Neuronal stem cell (in vitro differentiated cells): ENCODE measurements around the gene MAP10.

Source experiments
- DNase-seq: peaks from one replicate; pipeline ENCODE4 v3.0.0-alpha.2; 2013; ENCODE audit warnings: low spot score
- H2AFZ ChIP-seq: one replicate; pipeline ENCODE4 v1.6.1; 2013; ENCODE audit warnings: mild to moderate bottlenecking, low read length, inconsistent platforms
- H2AK5ac ChIP-seq: 2 replicates; pipeline ENCODE4 v1.6.1; 2013; ENCODE audit warnings: low read depth, mild to moderate bottlenecking, inconsistent platforms, low read length, moderate library complexity, mixed read lengths
- H2BK120ac ChIP-seq: 2 replicates; pipeline ENCODE4 v1.6.1; 2013; ENCODE audit warnings: low read depth, mild to moderate bottlenecking, inconsistent platforms, low read length, moderate library complexity, mixed read lengths
- H2BK12ac ChIP-seq: one replicate; pipeline ENCODE4 v1.6.1; 2013; ENCODE audit warnings: low read length, inconsistent platforms
- H2BK15ac ChIP-seq: 2 replicates; pipeline ENCODE4 v1.6.1; 2013; ENCODE audit warnings: mild to moderate bottlenecking, low read length, inconsistent platforms, mixed read lengths
- H2BK5ac ChIP-seq: one replicate; pipeline ENCODE4 v1.6.1; 2013; ENCODE audit warnings: inconsistent platforms, mild to moderate bottlenecking, low read length, moderate library complexity
- H3K14ac ChIP-seq: one replicate; pipeline ENCODE4 v1.6.1; 2013; ENCODE audit warnings: low read length, inconsistent platforms
- H3K18ac ChIP-seq: 2 replicates; pipeline ENCODE4 v1.6.1; 2013; ENCODE audit warnings: low read length, inconsistent platforms
- H3K23ac ChIP-seq: 2 replicates; pipeline ENCODE4 v1.6.1; 2013; ENCODE audit warnings: low read depth, mild to moderate bottlenecking, mixed read lengths, low read length, inconsistent platforms; ENCODE audit not compliant: poor library complexity
- H3K27ac ChIP-seq: replicated peaks from 3 replicates; pipeline ENCODE4 v1.5.1; 2013; ENCODE audit warnings: low read length, inconsistent platforms
- H3K27me3 ChIP-seq, 3 experiments: 2 replicates each; pipeline ENCODE4 v1.6.1; 2013; ENCODE audit warnings: low read length in 3 of 3, mild to moderate bottlenecking in 2 of 3, inconsistent platforms in 1 of 3, low read depth in 1 of 3, mixed read lengths in 1 of 3, moderate library complexity in 1 of 3; ENCODE audit not compliant: control insufficient read depth in 3 of 3, insufficient read depth in 3 of 3
- H3K36me3 ChIP-seq, 2 donors: replicated peaks in 1 of 2; 2 replicates each; pipeline ENCODE4 v1.6.1; 2013; ENCODE audit warnings: low read length in 2 of 2; ENCODE audit not compliant: control insufficient read depth in 2 of 2, insufficient read depth in 2 of 2
- H3K4ac ChIP-seq: 2 replicates; pipeline ENCODE4 v1.6.1; 2013; ENCODE audit warnings: inconsistent platforms, mild to moderate bottlenecking, low read length, moderate library complexity
- H3K4me1 ChIP-seq, 2 donors: 1 replicate in 1 of 2; 2 replicates in 1 of 2; pipeline ENCODE4 v1.6.1; 2013; ENCODE audit warnings: low read length in 2 of 2, low read depth in 1 of 2; ENCODE audit not compliant: control insufficient read depth in 2 of 2, insufficient read depth in 1 of 2
- H3K4me2 ChIP-seq: one replicate; pipeline ENCODE4 v1.6.1; 2013; ENCODE audit warnings: mild to moderate bottlenecking, low read length, inconsistent platforms; ENCODE audit not compliant: insufficient read depth, poor library complexity, severe bottlenecking
- H3K4me3 ChIP-seq, 2 donors: 2 replicates each; pipeline ENCODE4 v1.5.1; 2013; ENCODE audit warnings: low read length in 2 of 2, mild to moderate bottlenecking in 2 of 2, inconsistent platforms in 1 of 2, moderate library complexity in 1 of 2
- H3K79me1 ChIP-seq: one replicate; pipeline ENCODE4 v1.6.1; 2013; ENCODE audit warnings: low read depth, mild to moderate bottlenecking, inconsistent platforms, low read length, moderate library complexity
- H3K9ac ChIP-seq: one replicate; pipeline ENCODE4 v1.6.1; 2013; ENCODE audit warnings: mild to moderate bottlenecking, low read depth, low read length, inconsistent platforms; ENCODE audit not compliant: poor library complexity
- H3K9me3 ChIP-seq, 2 donors: replicated peaks in 1 of 2; 2 replicates each; pipeline versions ENCODE3 to v1.6.1; 2013; ENCODE audit warnings: low read length in 2 of 2, mild to moderate bottlenecking in 2 of 2, inconsistent platforms in 1 of 2, low read depth in 1 of 2, mixed read lengths in 1 of 2, moderate library complexity in 1 of 2; ENCODE audit not compliant: control insufficient read depth in 2 of 2, insufficient read depth in 1 of 2
- H4K8ac ChIP-seq: one replicate; pipeline ENCODE4 v1.6.1; 2013; ENCODE audit warnings: low read depth, mild to moderate bottlenecking, inconsistent platforms, low read length, moderate library complexity
- H4K91ac ChIP-seq: one replicate; pipeline ENCODE4 v1.6.1; 2013; ENCODE audit warnings: low read length, low read depth, mild to moderate bottlenecking, inconsistent platforms; ENCODE audit not compliant: poor library complexity
- WGBS, 2 donors: extraction: QIAGEN DNeasy Blood & Tissue Kit; methylation state at CpG; one replicate each; pipeline ENCODE4 v1.1.7; 2013; ENCODE audit warnings: missing lambda C conversion rate in 2 of 2, mixed read lengths in 1 of 2; ENCODE audit not compliant: insufficient read length in 2 of 2, insufficient replicate concordance in 1 of 2; ENCODE audit errors: extremely low coverage in 2 of 2; 5-methylcytosine and 5-hydroxymethylcytosine counted together

MAP10 gene

GRCh38 chr1:232837087-232837486 is 31.9 kb downstream of the MAP10 start:
- no peak overlapping the region for H4K91ac ChIP-seq
- WGBS, 2 donors, result no CpG with 5 or more reads among the region's 4 CpGs
- no peaks in the 10 kb centered on the region for H3K27me3 ChIP-seq
- no peak overlapping the region for H2BK12ac ChIP-seq
- no peak overlapping the region for H3K14ac ChIP-seq
- no peaks in the 10 kb centered on the region for H3K79me1 ChIP-seq
- H3K27ac ChIP-seq, result no peak overlapping the region
- H3K9ac ChIP-seq, result no peak overlapping the region
- H3K36me3 ChIP-seq, result no peaks in the 10 kb centered on the region
- H3K4me1 ChIP-seq, result no peaks in the 10 kb centered on the region
- no peak for DNase-seq
- H3K18ac ChIP-seq, result no peak overlapping the region
- no peak overlapping the region for H2BK120ac ChIP-seq
- no peak overlapping the region for H2BK5ac ChIP-seq
- no peak overlapping the region for H2BK15ac ChIP-seq
- H2AK5ac ChIP-seq, result no peak overlapping the region
- no peak overlapping the region for H2AFZ ChIP-seq
- no peak overlapping the region for H4K8ac ChIP-seq
- no peak overlapping the region for H3K23ac ChIP-seq
- peaks cover 0 to 12% of the 10 kb centered on the region in 2 donors for H3K9me3 ChIP-seq
- H3K4me2 ChIP-seq, result no peak overlapping the region
- H3K4me3 ChIP-seq, result no peak overlapping the region
- no peak overlapping the region for H3K4ac ChIP-seq

- Histone ChIP-seq H3K4me3 (no peak overlapping the region), H3K79me1 (no peaks in the 10 kb centered on the region), H3K27ac (no peak overlapping the region), H3K36me3 (no peaks in the 10 kb centered on the region), H3K9ac (no peak overlapping the region), H3K9me3 (peaks cover 0 to 19% of the 10 kb centered on the region in 2 donors), H3K27me3 (no peaks in the 10 kb centered on the region), H2BK15ac (no peak overlapping the region), H3K4me2 (no peak overlapping the region), H3K4ac (no peak overlapping the region), H3K23ac (no peak overlapping the region), H2BK120ac (no peak overlapping the region), H3K4me1 (peaks cover 7 to 12% of the 10 kb centered on the region in 2 donors), H3K14ac (no peak overlapping the region), H2BK5ac (no peak overlapping the region), H2AK5ac (no peak overlapping the region), H2BK12ac (no peak overlapping the region), H4K8ac (no peak overlapping the region), H3K18ac (no peak overlapping the region), H4K91ac (no peak overlapping the region), H2AFZ (no peak overlapping the region)
- WGBS, 2 donors, result no CpG with 5 or more reads among the region's 6 CpGs
- DNase-seq, result no peak
Observed at GRCh38 chr1:232841823-232842565, 36.8 kb downstream of the MAP10 start.

DNA sequence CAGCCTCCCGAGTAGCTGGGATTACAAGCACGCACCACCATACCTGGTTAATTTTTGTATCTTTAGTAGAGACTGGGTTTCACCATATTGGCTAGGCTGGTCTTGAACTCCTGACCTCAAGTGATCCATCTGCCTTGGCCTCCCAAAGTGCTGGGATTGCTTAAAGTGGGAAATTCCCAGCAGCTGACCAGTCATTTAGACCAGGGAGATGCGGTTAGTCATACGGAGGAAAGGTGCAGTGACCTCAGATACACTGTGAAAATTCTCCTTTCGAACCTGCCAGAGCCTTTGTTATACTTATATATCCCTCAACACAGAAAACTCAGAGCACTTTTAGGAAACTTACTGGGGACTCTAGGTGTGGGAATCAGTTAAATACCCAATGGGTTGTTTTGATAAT is 39.6 kb downstream of the MAP10 start:
- Histone ChIP-seq H3K79me1 (no peaks in the 10 kb centered on the region), H3K18ac (no peak overlapping the region), H3K4me1 (peaks cover 7 to 12% of the 10 kb centered on the region in 2 donors), H3K27me3 (peaks cover 0 to 3% (median 0%) of the 10 kb centered on the region in 3 experiments), H4K91ac (no peak overlapping the region), H3K36me3 (no peaks in the 10 kb centered on the region), H3K9ac (no peak overlapping the region), H3K4ac (no peak overlapping the region), H2AFZ (no peak overlapping the region), H3K4me3 (no peak overlapping the region), H4K8ac (no peak overlapping the region), H3K4me2 (no peak overlapping the region), H3K27ac (no peak overlapping the region), H2AK5ac (no peak overlapping the region), H3K23ac (no peak overlapping the region), H3K14ac (no peak overlapping the region), H2BK12ac (no peak overlapping the region), H3K9me3 (peaks cover 0 to 19% of the 10 kb centered on the region in 2 donors), H2BK5ac (no peak overlapping the region), H2BK15ac (no peak overlapping the region), H2BK120ac (no peak overlapping the region)
- WGBS, 2 donors, result no CpG with 5 or more reads among the region's 5 CpGs
- no peak for DNase-seq

GRCh38 chr1:232845406-232845955 is 40.3 kb downstream of the MAP10 start:
- Histone ChIP-seq H2BK12ac (no peak overlapping the region), H3K27ac (no peak overlapping the region), H4K91ac (no peak overlapping the region), H3K23ac (no peak overlapping the region), H3K14ac (no peak overlapping the region), H2AK5ac (no peak overlapping the region), H3K4me2 (no peak overlapping the region), H3K4me1 (peaks cover 7 to 12% of the 10 kb centered on the region in 2 donors), H3K18ac (no peak overlapping the region), H3K79me1 (no peaks in the 10 kb centered on the region), H2BK15ac (no peak overlapping the region), H3K9ac (no peak overlapping the region), H2BK5ac (no peak overlapping the region), H3K36me3 (no peaks in the 10 kb centered on the region), H3K4me3 (no peak overlapping the region), H2AFZ (peak overlapping the region; percentile 74), H2BK120ac (no peak overlapping the region), H3K4ac (no peak overlapping the region), H4K8ac (no peak overlapping the region), H3K27me3 (peaks cover 0 to 3% (median 0%) of the 10 kb centered on the region in 3 experiments), H3K9me3 (peaks cover 0 to 18% of the 10 kb centered on the region in 2 donors)
- no CpG with 5 or more reads among the region's 6 CpGs for WGBS, 2 donors
- peak; percentile 36 for DNase-seq
